C4-2B (cell line): ENCODE results near the gene LMF1.

ENCODE experiments used
- ZFX ChIP-seq: fragments of 450-650 bp; IDR thresholded peaks from 2 replicates; pipeline ENCODE4 v1.6.1; 2017
- TF ChIP-seq, protein P1 (sequence below): fragments of 450-650 bp; conservative IDR thresholded peaks from 2 replicates; pipeline ENCODE4 v1.5.1; 2017; ENCODE audit warnings: mild to moderate bottlenecking

DNA sequence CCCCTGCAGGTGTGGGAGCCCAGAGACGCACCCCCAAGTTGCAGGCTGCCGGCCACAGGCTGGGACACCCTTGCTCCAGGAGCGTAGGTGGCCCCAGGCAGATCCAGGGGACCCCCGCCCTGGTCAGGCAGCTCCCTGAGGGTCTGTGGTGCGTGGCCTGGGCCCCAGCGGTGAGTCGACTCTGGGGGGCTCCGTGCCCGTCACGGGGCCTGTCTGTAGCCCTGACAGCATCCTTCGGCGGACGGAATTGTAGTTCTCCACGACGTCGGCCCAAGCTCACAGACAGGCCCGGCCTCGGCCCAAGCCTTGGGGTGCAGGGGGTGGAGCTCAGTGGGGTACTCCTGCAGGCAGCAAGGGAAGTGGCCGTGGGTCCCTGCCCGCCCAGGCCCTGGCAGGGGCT lies 82.9 kb downstream of the LMF1 start:
- TF ChIP-seq, protein P1, sequence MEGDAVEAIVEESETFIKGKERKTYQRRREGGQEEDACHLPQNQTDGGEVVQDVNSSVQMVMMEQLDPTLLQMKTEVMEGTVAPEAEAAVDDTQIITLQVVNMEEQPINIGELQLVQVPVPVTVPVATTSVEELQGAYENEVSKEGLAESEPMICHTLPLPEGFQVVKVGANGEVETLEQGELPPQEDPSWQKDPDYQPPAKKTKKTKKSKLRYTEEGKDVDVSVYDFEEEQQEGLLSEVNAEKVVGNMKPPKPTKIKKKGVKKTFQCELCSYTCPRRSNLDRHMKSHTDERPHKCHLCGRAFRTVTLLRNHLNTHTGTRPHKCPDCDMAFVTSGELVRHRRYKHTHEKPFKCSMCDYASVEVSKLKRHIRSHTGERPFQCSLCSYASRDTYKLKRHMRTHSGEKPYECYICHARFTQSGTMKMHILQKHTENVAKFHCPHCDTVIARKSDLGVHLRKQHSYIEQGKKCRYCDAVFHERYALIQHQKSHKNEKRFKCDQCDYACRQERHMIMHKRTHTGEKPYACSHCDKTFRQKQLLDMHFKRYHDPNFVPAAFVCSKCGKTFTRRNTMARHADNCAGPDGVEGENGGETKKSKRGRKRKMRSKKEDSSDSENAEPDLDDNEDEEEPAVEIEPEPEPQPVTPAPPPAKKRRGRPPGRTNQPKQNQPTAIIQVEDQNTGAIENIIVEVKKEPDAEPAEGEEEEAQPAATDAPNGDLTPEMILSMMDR, result no peak
- no peak for TF ChIP-seq ZFX
